Mesothelial cell of epicardium (in vitro differentiated cells): ENCODE measurements around the gene TBC1D22A. TPM values are rescaled to one million over a fixed set of nuclear protein-coding genes. Genes with fewer than 3 reads are reported as not detected.

Experiments used
- DNase-seq, 2 experiments: peaks; one replicate each; pipeline ENCODE4 v3.0.0; 2021; ENCODE audit warnings: low spot score in 2 of 2; ENCODE audit not compliant: unreplicated experiment in 2 of 2
- H3K27ac Mint-ChIP-seq: 2 replicates; pipeline ENCODE4 v1.8.0; 2021; ENCODE audit warnings: mixed read lengths
- H3K27me3 Mint-ChIP-seq: 2 replicates; pipeline ENCODE4 v1.8.0; 2021; ENCODE audit warnings: low read depth, mixed read lengths
- H3K36me3 Mint-ChIP-seq: 2 replicates; pipeline ENCODE4 v1.8.0; 2021; ENCODE audit warnings: mixed read lengths
- H3K4me1 Mint-ChIP-seq: 2 replicates; pipeline ENCODE4 v1.8.0; 2021; ENCODE audit warnings: mixed read lengths
- H3K4me3 Mint-ChIP-seq: 2 replicates; pipeline ENCODE4 v1.8.0; 2021; ENCODE audit warnings: mild to moderate bottlenecking, moderate library complexity, mixed read lengths
- H3K9me3 Mint-ChIP-seq: 2 replicates; pipeline ENCODE4 v1.8.0; 2021; ENCODE audit warnings: mixed read lengths
- CTCF ChIP-seq: fragments of 200-600 bp; sonication (generic); IDR thresholded peaks from one replicate; pipeline ENCODE4 v1.5.0; 2021; ENCODE audit warnings: antibody characterized with exemption; ENCODE audit not compliant: unreplicated experiment
- total RNA-seq: library from RNA; stranded (reverse); gene quantifications from 3 replicates; pipeline ENCODE4 v1.2.1, GENCODE V29; 2021

The TBC1D22A gene
- total RNA-seq, 1 donor from 2014 or later: 26.6 TPM

- Mint-ChIP-seq H3K27me3 (no peaks in the 10 kb centered on the region), H3K4me1 (peaks cover 49% of the 10 kb centered on the region), H3K36me3 (peaks cover 15% of the 10 kb centered on the region), H3K9me3 (peaks cover 5% of the 10 kb centered on the region), H3K27ac (no peak overlapping the region), H3K4me3 (no peak overlapping the region)
- DNase-seq: no peak
- no peak for TF ChIP-seq CTCF
Observed at GRCh38 chr22:46826438-46827135, 64.1 kb downstream of the TBC1D22A start.

- DNase-seq: no peak
- Mint-ChIP-seq H3K4me3 (no peak overlapping the region), H3K27ac (no peak overlapping the region), H3K9me3 (no peaks in the 10 kb centered on the region), H3K4me1 (peaks cover 54% of the 10 kb centered on the region), H3K36me3 (peaks cover 9% of the 10 kb centered on the region), H3K27me3 (no peaks in the 10 kb centered on the region)
- TF ChIP-seq CTCF: no peak
Observed at GRCh38 chr22:46827136-46827780, 64.8 kb downstream of the TBC1D22A start.

- Mint-ChIP-seq H3K27ac (no peak overlapping the region), H3K9me3 (no peaks in the 10 kb centered on the region), H3K27me3 (no peaks in the 10 kb centered on the region), H3K4me3 (no peak overlapping the region), H3K36me3 (peaks cover 6% of the 10 kb centered on the region), H3K4me1 (peaks cover 54% of the 10 kb centered on the region)
- TF ChIP-seq CTCF: no peak
- DNase-seq: no peak
Observed at GRCh38 chr22:46827781-46828180, 65.3 kb downstream of the TBC1D22A start.

- no peak for TF ChIP-seq CTCF
- Mint-ChIP-seq H3K4me3 (no peak overlapping the region), H3K36me3 (peaks cover 9% of the 10 kb centered on the region), H3K27me3 (no peaks in the 10 kb centered on the region), H3K9me3 (no peaks in the 10 kb centered on the region), H3K27ac (peak overlapping the region; percentile 97), H3K4me1 (peaks cover 54% of the 10 kb centered on the region)
- no peak for DNase-seq
Observed at GRCh38 chr22:46828323-46828900, 66.0 kb downstream of the TBC1D22A start.

- Mint-ChIP-seq H3K27ac (peak overlapping the region; percentile 97), H3K27me3 (no peaks in the 10 kb centered on the region), H3K4me1 (peaks cover 51% of the 10 kb centered on the region), H3K36me3 (peaks cover 13% of the 10 kb centered on the region), H3K9me3 (no peaks in the 10 kb centered on the region), H3K4me3 (no peak overlapping the region)
- no peak for TF ChIP-seq CTCF
- DNase-seq: no peak
Observed at GRCh38 chr22:46829117-46829891, 66.9 kb downstream of the TBC1D22A start.
